HG02973 (cell line): ENCODE results near the gene RETSAT.
"Not testable (repeated sequence)": the region's sequence is repeated elsewhere in the genome, so short reads cannot be mapped to it uniquely, and the experiment has no call there.

ENCODE experiments used
- ATAC-seq: cut with Tn5 transposase; IDR thresholded peaks from one replicate; pipeline ENCODE4 v1.9.1; 2021; ENCODE audit warnings: moderate library complexity; ENCODE audit not compliant: unreplicated experiment

RETSAT gene

DNA sequence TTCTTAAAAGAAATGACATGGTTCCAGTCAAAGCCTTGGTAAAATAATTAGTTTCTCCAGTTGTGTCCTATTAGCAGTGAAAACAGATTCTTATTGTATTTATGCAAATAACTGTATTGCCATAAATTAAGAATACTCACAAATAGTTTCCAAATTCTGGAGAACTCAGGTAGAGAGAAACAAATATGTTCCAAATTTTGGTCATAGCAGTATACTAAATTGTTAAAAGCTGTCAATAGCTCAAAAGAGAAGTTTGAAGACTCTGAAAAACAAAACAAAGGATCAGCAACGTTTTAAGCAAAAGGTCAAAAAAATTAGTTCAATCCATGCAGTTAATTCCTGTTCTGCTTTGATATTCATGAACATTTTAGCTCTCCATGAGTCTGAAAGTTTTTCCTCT lies 25.7 kb upstream of the RETSAT start:
- ATAC-seq, result no peak

DNA sequence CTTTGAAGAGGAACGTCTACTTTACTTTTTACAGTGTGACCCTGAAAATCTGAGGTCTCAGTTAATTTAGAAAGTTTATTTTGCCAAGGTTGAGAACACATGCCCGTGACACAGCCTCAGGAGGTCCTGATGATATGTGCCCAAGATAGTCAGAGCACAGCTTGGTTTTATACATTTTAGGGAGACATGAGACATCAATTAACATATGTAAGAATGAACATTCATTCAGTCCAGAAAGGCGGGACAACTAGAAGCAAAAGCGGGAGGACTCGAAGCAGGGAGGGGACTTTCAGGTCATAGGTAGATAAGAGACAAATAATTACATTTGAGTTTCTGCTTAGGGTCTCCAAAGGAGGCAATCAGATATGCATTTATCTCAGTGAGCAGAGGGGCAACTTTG lies 23.9 kb upstream of the RETSAT start:
- no peak for ATAC-seq

DNA sequence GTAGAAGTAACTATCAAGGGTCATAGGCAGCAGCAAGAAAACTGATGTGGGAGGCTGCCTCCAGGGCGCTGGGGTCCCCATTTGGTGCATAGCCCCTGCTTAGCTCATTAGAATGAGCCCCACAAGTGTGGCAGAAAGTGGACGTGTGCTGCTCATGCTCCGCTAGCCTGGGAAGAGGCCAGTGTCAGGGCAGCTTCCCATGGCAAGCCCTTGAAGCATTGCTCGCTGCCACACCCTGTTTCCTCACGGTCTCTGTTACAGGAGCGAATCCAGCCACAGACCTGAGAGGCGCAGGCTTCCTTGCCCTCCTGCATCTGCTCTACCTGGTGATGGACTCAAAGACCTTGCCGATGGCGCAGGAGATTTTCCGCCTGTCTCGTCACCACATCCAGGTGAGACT lies 22.8 kb upstream of the RETSAT start:
- ATAC-seq, result no peak

DNA sequence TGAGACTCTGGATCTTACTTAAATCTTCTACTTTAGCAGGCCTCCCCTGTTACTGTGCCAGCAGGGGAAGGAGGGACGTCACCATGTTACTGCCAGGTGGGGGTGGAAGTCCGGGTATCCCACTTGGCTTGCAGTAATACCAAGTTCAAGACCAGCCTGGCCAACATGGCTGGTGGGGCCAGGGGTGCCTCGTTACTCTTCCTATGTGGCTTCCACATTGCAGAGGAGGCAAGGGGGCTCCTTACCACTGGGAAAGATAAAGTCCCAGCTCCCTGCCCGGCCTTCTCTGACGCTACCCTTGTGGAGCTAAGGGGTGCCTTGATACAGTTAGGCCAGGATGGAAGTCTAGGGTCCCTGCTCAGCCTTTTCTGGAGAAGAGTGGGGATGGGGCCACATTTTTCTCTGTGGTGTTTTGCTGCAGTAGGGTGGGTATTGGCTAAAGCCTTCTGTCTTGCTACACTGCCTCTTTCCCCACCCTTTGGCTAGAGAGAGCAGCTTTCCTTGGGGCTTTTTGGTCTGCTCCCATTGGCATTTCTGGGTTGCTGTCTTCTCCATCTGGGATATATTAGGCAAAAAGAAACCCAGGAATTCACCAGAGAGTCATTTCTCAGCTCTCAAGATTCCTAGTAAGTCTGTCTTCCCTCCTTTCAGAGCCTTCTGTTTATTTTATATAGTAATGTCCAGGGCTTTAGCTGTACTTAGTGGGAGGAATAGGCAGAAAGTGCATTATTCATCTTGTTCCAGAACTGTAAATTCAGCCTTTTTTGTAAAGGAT lies 22.1 kb upstream of the RETSAT start:
- no peak for ATAC-seq

DNA sequence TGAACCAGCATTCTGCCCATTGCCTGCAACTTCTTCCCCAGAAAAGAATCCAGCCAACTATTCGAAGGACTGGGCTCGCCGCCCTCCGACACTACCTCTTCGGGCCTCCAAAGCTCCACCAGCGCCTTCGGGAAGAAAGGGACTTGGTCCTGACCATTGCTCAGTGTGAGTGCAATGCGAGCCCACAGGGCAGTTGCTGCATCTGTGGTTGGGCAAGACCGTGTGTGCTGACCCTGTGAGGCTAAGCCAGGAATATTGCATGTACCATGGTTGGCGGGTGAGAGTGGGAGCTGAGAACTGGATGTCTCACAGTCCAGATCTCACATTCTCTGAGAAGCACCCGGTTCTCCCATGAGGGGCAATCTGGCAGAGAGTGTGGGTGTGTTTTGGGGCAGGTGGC lies 16.7 kb upstream of the RETSAT start:
- ATAC-seq, result no peak

DNA sequence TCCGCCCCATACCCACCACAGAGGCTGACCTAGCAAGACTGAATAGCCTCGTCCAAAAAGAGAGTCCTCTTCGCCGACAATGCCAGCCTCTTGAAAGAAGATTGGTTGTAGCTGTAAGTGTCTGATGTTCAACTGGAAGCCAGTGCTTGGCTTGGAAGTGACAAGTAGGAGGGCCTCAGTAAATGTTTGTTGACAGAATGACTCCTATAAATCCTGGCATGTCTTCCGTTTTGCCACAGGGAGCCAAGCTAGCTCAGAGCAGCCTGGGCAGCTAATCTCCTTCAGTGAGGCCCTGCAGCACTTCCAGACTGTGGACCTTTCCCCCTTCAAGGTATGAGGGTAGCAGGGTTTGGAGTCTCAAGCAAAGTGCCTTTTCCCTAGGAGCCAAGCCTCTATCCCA lies 15.2 kb upstream of the RETSAT start:
- ATAC-seq, result no peak

DNA sequence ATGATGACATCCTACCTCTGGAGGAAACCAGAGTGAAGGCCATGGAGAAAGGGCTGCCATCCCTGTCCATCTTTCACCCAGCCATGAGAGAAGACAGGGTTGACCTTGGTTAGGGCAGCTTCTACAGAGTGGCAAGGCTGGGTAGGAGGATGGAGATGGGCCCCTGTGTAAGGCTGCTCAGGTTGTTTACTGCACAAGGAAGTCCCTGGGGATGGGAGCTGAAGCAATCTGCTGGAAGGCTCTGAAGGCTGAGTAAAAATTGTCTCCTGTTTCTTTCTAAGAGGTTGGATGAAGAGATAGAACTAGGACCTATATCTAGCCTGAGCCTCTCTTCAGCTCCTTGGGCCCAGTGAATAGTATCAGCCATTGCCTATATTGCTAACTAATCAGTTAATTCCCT lies 14.6 kb upstream of the RETSAT start:
- ATAC-seq, result no peak

DNA sequence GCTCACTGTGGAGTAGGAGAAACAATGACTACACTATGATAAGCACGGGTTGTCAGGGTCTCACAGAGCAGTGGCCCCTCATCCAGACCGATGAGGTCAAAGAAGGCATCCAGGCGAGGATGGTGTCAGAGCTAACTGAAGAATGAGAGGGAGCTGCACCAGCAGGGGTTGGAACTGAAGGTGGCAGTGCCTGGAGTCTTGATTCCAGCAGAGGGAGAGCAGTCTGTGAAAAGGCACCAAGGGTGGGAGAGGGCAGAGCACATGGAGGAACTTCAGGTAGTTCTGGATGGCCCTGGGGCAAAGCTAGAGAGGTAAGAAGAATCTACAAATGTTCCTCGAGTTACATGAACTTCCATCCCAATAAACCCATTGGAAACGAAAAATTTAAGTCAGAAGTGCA lies 12.9 kb upstream of the RETSAT start:
- no peak for ATAC-seq

DNA sequence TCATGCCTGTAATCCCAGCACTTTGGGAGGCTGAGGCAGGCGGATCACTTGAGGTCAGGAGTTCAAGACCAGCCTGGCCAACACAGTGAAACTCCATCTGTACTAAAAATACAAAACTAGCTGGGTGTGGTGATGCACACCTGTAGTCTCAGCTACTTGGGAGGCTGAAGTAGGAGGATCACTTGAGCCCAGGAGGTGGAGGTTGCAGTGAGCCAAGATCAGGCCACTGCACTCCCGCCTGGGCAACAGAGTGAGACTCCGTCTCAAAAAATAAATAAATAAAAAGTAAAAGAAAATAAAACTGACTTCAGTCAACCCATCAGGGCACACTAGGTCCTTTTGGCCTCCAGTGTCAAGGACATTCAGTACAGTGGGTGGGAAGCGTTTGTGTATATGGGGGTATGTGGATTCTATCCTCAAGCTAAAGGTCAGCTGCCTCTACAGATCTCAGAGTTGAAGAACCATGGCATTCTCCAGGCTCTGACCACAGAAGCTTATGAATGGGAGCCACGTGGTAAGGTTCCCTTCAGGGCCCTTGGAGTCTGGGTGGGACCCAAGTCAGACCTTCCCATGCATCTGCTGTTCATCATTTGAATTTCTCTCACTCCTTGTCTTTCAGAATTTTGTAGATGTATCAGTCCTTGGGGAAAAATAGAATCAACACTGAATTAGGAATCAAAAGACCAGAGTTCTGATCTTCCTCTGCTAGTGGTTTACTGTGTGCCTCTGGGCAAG lies 8.5 kb upstream of the RETSAT start:
- ATAC-seq, result not testable (repeated sequence)

DNA sequence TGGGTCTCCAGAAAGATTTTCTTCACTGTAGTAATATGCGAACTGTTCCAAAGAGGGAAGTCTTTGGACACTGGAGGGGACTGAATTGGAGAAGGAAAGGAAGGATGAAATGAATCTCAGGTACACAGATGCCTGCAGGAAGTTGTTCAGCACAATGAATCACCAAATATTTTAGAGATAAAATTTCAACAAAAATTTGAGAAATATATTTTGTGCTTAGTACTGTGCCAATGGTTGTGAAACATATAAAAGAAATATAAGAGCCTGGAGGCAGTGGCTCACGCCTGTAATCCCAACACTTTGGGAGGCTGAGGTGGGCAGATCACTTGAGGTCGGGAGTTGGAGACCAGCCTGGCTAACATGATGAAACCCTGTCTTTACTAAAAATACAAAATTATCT lies 3.4 kb upstream of the RETSAT start:
- no peak for ATAC-seq

DNA sequence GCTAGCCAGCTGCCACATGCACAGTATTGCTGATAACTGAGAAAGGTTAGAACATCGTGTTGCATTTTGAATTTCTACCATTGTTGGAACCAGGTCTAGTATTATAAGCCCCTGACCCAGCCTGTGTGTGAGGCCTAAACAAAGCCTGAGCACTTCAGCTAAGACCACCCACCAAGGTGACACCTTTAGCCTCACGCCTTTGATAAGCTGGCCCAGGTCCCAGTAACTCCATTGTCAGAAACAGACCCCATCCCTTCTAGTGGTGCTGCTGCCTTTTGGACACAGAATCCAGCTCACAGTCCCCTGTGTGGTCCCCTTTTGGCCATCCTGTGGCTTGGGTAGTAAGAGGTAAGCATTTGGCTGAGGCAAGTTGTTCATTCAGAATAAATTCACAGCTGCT lies 1.9 kb upstream of the RETSAT start:
- no peak for ATAC-seq

DNA sequence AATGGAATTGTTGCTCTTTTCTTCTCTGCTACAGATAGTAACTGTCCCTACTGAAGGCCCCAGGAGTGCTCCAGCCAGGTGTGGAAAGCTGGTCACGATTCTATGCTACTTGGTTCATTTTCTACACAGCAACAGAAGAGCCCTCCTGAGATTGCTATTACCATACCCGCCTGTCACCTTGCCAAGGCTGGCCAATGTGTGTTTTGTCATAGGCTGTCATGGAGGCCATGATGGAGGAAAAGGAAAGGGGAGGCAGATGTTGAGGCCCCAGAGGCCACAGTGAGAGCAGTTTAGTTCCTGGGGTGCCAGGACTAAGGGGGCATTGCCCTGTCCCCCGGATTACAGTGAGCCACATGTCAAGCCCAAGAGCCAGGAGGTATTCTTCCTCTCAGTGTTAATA lies 1.2 kb upstream of the RETSAT start:
- no peak for ATAC-seq

DNA sequence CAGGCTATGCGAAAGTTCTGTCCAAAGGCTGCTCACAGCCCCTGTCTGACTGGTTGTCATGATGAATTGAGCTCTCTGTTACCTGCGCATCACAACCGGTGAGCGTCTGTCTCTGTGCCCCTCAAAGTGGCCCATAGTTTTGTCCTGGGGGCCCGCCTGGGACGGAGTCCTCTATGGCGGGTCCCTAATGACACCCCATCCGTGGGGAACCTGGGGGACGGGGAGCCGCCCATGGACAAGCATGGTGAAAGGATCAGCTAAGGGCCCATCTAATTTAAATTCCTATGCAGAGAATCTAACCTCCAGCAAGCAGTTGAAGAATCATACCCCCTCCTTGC lies 714 bp upstream of the RETSAT start:
- ATAC-seq, result peak; percentile 7

DNA sequence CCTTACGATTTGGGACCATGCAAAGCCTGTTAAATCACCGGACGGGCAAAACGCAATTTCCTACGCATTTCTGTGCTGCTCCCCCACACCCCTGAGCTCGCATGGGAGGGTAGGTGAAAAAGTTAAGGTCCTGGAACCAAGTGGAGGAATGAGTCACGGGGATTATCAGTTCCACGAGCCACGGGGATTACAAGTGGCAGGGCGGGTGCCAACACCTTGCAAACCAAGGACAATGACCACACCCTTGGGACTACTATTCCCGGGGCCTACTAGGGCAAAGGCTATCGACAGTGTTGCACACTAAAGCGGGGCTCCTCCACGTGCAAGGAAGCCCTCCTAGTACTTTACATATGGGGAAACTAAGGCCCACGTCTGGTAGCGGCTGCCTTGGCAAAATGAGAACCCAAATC lies 447 bp downstream of the RETSAT start:
- ATAC-seq, result no peak

DNA sequence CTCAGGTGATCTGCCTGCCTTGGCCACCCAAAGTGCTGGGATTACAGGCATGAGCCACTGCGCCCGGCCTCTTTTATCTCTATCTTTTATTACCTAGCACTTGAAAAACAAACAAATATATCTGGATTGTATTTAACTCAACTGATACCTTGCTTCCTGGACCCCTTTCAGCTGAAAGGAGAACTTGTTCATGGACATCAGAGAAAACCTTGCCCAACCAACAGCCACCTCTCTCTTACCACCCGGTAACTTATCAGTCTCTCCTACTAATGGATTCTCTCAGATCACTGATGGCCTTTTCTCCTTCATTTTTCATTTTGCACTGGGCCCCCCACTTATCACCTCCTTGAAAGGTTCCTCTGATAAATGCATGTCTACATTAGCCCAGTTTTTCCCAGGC lies 6.7 kb downstream of the RETSAT start:
- no peak for ATAC-seq

DNA sequence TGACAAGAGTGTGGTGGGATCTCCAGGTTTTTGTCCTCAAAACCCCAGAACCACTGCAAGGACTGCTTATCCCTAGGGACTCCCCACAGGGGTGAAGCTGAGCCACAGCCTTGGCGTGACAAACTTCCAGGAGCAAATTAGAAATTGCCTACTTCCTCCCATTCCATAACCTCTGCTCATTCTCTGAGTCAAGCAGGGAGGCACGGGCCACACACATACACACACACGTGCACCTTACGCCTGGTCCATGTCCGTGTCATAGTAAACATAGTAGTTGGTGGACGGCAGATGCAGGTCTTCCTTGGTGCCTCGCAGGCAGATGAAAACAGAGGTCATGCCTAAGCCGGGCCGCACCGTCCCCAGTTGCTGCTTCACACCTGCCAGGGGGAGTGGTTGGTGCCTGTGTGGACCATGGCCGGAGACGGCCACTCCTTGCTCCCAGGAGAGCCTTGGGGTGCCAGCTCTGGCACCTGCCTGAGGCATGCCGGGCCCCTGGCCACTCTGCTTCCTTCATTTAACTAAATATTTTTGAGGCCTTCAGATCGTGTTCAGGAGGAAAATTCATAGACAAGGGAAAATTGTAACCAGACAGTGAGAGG lies 9.9 kb downstream of the RETSAT start:
- no peak for ATAC-seq

DNA sequence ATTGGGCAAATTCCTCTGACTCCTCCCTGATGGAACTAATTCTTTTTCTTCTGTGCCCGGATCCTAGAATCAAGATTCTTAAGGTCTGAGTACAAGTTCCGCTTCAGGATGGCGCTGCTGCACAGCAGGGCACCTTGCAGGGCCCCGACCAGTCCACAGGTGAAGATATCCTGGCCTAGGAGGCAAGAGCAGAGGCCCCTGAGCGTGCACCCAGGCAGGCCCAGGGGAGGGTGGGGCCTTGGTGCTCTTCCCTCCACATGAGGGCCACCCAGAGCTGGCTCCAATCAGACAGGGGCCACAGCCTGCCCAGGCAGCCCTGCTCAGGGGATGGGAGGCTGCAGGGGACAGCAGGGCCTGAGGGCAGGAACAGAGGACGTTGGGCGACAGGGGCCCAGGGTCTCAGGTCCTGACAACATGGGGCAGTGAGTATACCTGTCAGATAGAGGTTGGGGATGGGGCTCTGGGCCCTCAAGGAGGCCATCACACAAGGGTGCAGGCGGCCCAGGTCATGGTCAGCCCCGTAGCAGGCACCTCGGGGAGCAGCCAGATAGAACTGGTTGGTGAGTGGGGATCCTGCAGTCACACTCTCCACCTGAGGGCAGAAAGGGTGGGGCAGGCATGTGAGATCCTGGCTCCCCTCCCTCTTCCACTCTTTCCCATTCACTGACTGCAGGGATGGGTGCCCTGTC lies 11.0 kb downstream of the RETSAT start:
- ATAC-seq, result not testable (repeated sequence)

DNA sequence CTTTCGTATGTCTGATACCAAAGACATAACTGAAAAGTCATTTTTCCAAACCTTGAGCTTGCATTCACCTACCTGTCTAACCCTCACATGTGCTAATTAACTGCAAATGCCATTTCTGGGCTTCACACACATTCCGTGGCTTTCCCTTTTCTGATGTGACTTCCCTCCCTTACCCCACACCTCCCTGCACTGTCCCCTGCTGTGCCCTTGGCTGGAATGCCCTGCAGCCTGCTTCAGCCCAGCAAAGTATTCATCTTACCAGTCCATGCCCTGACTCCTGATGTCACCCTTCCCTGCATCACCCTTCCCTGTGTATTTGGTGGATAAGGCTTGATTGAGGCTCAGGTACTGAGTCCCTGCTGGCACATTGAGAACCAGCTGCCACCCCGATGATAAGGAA lies 12.2 kb downstream of the RETSAT start:
- no peak for ATAC-seq

DNA sequence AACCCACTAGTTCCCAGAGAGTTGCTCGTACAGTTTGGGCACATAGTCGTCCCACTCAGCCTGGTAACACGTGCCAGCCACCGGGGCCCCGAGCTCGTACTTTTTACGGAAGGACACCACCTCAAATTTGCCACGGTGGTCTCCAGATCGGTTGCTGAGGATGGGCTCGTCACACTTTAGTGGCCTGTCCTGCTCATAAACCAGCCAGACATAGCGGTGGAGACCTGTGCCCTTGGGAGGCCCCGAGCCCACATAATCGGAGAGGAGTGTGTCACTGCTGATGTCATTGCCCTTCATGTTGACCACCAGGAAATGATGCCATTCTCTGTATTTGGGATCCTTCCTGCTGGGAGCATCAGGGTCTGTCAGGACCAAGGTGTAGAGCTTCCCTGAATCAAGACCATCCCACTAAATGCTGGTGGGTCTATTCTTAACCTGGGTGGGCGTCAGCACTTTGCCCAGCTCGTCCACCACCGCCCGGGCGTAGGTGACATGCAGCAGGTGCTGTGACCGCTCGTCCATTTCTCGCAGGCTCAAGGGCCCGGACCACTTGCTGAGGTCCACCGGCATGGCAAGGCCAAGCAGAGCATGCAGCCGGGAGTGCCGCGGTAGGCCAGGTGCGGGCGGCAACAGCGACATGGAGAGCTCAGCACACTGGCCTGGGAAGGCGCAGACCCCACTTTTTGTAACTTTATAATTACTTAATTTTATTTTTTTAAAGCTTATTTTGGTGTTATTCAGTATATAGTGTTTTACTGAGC lies 12.9 kb downstream of the RETSAT start:
- no peak for ATAC-seq

DNA sequence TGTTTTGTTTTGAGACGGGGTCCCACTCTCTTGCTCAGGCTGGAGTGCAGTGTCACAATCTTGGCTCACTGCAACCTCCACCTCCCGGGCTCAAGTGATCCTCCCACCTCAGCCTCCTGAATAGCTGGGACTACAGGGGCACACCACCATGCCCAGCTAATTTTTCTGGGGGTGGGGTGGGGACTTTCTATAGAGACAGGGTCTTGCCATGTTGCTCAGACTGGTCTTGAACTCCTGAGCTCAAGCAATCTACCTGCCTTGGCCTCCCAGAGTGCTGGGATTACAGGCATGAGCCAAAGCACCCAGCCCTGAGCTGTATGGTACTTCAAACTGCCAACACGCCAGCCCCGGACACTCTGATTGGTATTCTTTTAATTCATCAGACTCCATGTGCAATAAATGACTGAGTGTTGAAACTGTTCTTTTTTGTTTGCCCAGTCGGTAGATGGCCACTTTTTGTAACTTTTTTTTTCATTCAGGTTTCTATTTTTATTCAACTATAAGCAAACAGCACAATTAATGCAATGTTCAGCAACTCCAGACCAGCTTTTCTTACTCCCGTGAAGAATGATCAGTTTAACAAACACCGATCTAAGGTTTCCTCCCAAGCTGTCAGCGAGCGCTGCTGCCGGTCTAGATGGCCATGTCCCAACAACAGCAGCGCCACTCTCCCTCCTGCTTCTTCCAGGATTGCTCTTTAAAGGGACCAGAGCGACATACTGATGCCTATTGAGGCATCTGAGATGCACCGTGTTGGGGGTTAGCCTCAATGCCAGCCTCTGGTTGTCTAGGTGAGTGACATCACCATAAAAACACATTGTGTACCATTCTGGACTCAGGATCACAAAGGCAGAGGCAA lies 14.1 kb downstream of the RETSAT start:
- ATAC-seq, result no peak
